Glutamatergic neuron (in vitro differentiated cells): ENCODE data around the gene SLC5A10. TPM values are rescaled to one million over a fixed set of nuclear protein-coding genes. Genes with fewer than 3 reads are reported as not detected.

Experiments
- DNase-seq: peaks from one replicate; pipeline ENCODE4 v3.0.0; 2022
- H3K27ac Mint-ChIP-seq: one replicate; pipeline ENCODE4 v1.8.0; 2020; ENCODE audit warnings: mild to moderate bottlenecking, mixed read lengths, inconsistent platforms; ENCODE audit not compliant: unreplicated experiment
- H3K27me3 Mint-ChIP-seq: one replicate; pipeline ENCODE4 v1.8.0; 2020; ENCODE audit warnings: mild to moderate bottlenecking, moderate library complexity, mixed read lengths, inconsistent platforms; ENCODE audit not compliant: unreplicated experiment
- H3K36me3 Mint-ChIP-seq: one replicate; pipeline ENCODE4 v1.8.0; 2020; ENCODE audit warnings: mild to moderate bottlenecking, mixed read lengths, inconsistent platforms; ENCODE audit not compliant: unreplicated experiment
- H3K4me1 Mint-ChIP-seq: one replicate; pipeline ENCODE4 v1.8.0; 2020; ENCODE audit warnings: mild to moderate bottlenecking, low read depth, mixed read lengths, inconsistent platforms; ENCODE audit not compliant: unreplicated experiment
- H3K4me3 Mint-ChIP-seq: one replicate; pipeline ENCODE4 v1.8.0; 2020; ENCODE audit warnings: mild to moderate bottlenecking, mixed read lengths, inconsistent platforms; ENCODE audit not compliant: unreplicated experiment
- H3K9me3 Mint-ChIP-seq: one replicate; pipeline ENCODE4 v1.8.0; 2020; ENCODE audit warnings: mild to moderate bottlenecking, moderate library complexity, mixed read lengths, inconsistent platforms; ENCODE audit not compliant: unreplicated experiment
- CTCF ChIP-seq: fragments of 200-600 bp; sonication (generic); IDR thresholded peaks from one replicate; pipeline ENCODE4 v1.5.0; 2021; ENCODE audit not compliant: partially characterized antibody, unreplicated experiment
- total RNA-seq: library from RNA; stranded (reverse); fragmentation: NEBNext Ultra II Directional; extraction: Animal tissue kit (Norgen Biotek cat#: 25700); gene quantifications from one replicate; pipeline ENCODE4 v1.2.1, GENCODE V29; 2021; ENCODE audit not compliant: unreplicated experiment

The SLC5A10 gene
- total RNA-seq, 1 donor from 2014 or later = not detected

- Mint-ChIP-seq H3K9me3 (peaks cover 6% of the 10 kb centered on the region), H3K4me1 (peaks cover 8% of the 10 kb centered on the region), H3K36me3 (no peaks in the 10 kb centered on the region), H3K27ac (no peak overlapping the region), H3K4me3 (no peak overlapping the region), H3K27me3 (peaks cover 1% of the 10 kb centered on the region)
- DNase-seq = no peak
- TF ChIP-seq CTCF = no peak
Measured at GRCh38 chr17:18947866-18948265, 4.1 kb upstream of the SLC5A10 start.

GRCh38 chr17:18948476-18949006 is 3.4 kb upstream of the SLC5A10 start:
- Mint-ChIP-seq H3K27ac (no peak overlapping the region), H3K4me1 (peaks cover 8% of the 10 kb centered on the region), H3K9me3 (peaks cover 6% of the 10 kb centered on the region), H3K4me3 (no peak overlapping the region), H3K27me3 (peaks cover 1% of the 10 kb centered on the region), H3K36me3 (no peaks in the 10 kb centered on the region)
- no peak for TF ChIP-seq CTCF
- no peak for DNase-seq

- H3K27ac Mint-ChIP-seq = no peak overlapping the region
- H3K4me3 Mint-ChIP-seq = no peak overlapping the region
- no peak for TF ChIP-seq CTCF
- no peaks in the 10 kb centered on the region for H3K36me3 Mint-ChIP-seq
- no peak for DNase-seq
- peaks cover 1% of the 10 kb centered on the region for H3K27me3 Mint-ChIP-seq
- peaks cover 6% of the 10 kb centered on the region for H3K9me3 Mint-ChIP-seq
- H3K4me1 Mint-ChIP-seq = peaks cover 8% of the 10 kb centered on the region
Measured at GRCh38 chr17:18949566-18949965, 2.4 kb upstream of the SLC5A10 start.

GRCh38 chr17:18950346-18950745 is 1.6 kb upstream of the SLC5A10 start:
- peaks cover 1% of the 10 kb centered on the region for H3K27me3 Mint-ChIP-seq
- H3K4me3 Mint-ChIP-seq = no peak overlapping the region
- H3K9me3 Mint-ChIP-seq = peaks cover 6% of the 10 kb centered on the region
- no peak for TF ChIP-seq CTCF
- no peak overlapping the region for H3K27ac Mint-ChIP-seq
- DNase-seq = no peak
- no peaks in the 10 kb centered on the region for H3K36me3 Mint-ChIP-seq
- H3K4me1 Mint-ChIP-seq = peaks cover 8% of the 10 kb centered on the region

- no peak for DNase-seq
- Mint-ChIP-seq H3K9me3 (peaks cover 6% of the 10 kb centered on the region), H3K4me3 (no peak overlapping the region), H3K27me3 (peaks cover 1% of the 10 kb centered on the region), H3K27ac (no peak overlapping the region), H3K36me3 (no peaks in the 10 kb centered on the region), H3K4me1 (peaks cover 4% of the 10 kb centered on the region)
- no peak for TF ChIP-seq CTCF
Measured at GRCh38 chr17:18950944-18951905, 740 bp upstream of the SLC5A10 start.
